Activated CD8-positive, alpha-beta T cell treated with anti-CD3 and anti-CD28 coated beads, Interleukin-2, amount 10 ng/mL, durations not matched to agents 7 days and 5 days (primary cell): ENCODE results near the gene GRIA1. TPM values are rescaled to one million over a fixed set of nuclear protein-coding genes. Genes with fewer than 3 reads are reported as not detected.

ENCODE experiments used
- ATAC-seq: fragments of 150-1000 bp; cut with Tn5 transposase; one replicate; pipeline ENCODE4 v1.10.0; 2021; ENCODE audit warnings: moderate library complexity
- CTCF ChIA-PET: fragments of 350-600 bp; sonication (Branson Sonifier 250); formaldehyde crosslinking; loops from one replicate; lab custom pipeline; 2021; ENCODE audit warnings: antibody characterized with exemption; lab: Charles Lee
- POLR2A ChIA-PET: fragments of 350-600 bp; sonication (Branson Sonifier 250); formaldehyde crosslinking; loops from one replicate; lab custom pipeline; 2021; ENCODE audit warnings: antibody characterized with exemption; lab: Charles Lee
- DNase-seq: peaks from one replicate; pipeline ENCODE4 v3.0.0-alpha.2; 2020
- H3K27ac Mint-ChIP-seq: one replicate; pipeline ENCODE4 v1.8.0; 2021; ENCODE audit warnings: mild to moderate bottlenecking, mixed read lengths
- H3K27me3 Mint-ChIP-seq: one replicate; pipeline ENCODE4 v1.8.0; 2021; ENCODE audit warnings: low read depth, mixed read lengths
- H3K36me3 Mint-ChIP-seq: one replicate; pipeline ENCODE4 v1.8.0; 2021; ENCODE audit warnings: low read depth, mixed read lengths
- H3K4me1 Mint-ChIP-seq: one replicate; pipeline ENCODE4 v1.8.0; 2021; ENCODE audit warnings: low read depth, mixed read lengths
- H3K4me3 Mint-ChIP-seq: one replicate; pipeline ENCODE4 v1.8.0; 2021; ENCODE audit warnings: mild to moderate bottlenecking, mixed read lengths
- H3K9me3 Mint-ChIP-seq: one replicate; pipeline ENCODE4 v1.8.0; 2022; ENCODE audit warnings: mixed read lengths; ENCODE audit not compliant: insufficient read depth
- total RNA-seq, 2 experiments: library from RNA; stranded (reverse); gene quantifications; one replicate each; pipeline ENCODE4 v1.2.3, GENCODE V29; 2021

Gene GRIA1
- total RNA-seq, 2 experiments from 2014 or later, result not detected

- Mint-ChIP-seq H3K27me3 (no peaks in the 10 kb centered on the region), H3K9me3 (no peaks in the 10 kb centered on the region), H3K27ac (no peak overlapping the region), H3K4me3 (no peak overlapping the region), H3K4me1 (no peaks in the 10 kb centered on the region), H3K36me3 (no peaks in the 10 kb centered on the region)
- ChIA-PET CTCF (no interaction called here), POLR2A (no interaction called here)
- no peak for ATAC-seq
- no peak for DNase-seq
Measured at GRCh38 chr5:153470736-153471135, 19.7 kb upstream of the GRIA1 start.

- Mint-ChIP-seq H3K27me3 (no peaks in the 10 kb centered on the region), H3K9me3 (no peaks in the 10 kb centered on the region), H3K27ac (no peak overlapping the region), H3K4me3 (no peak overlapping the region), H3K4me1 (no peaks in the 10 kb centered on the region), H3K36me3 (no peaks in the 10 kb centered on the region)
- POLR2A ChIA-PET, result no interaction called here
- no peak for ATAC-seq
- DNase-seq, result no peak
- CTCF ChIA-PET, result no interaction called here
Measured at GRCh38 chr5:153476767-153477166, 13.7 kb upstream of the GRIA1 start.

GRCh38 chr5:153480401-153480800 lies 10.1 kb upstream of the GRIA1 start:
- no peak overlapping the region for H3K4me3 Mint-ChIP-seq
- no peaks in the 10 kb centered on the region for H3K36me3 Mint-ChIP-seq
- POLR2A ChIA-PET, result no interaction called here
- DNase-seq (no peak), ATAC-seq (no peak)
- no peaks in the 10 kb centered on the region for H3K27me3 Mint-ChIP-seq
- H3K27ac Mint-ChIP-seq, result no peak overlapping the region
- H3K4me1 Mint-ChIP-seq, result no peaks in the 10 kb centered on the region
- CTCF ChIA-PET, result no interaction called here
- no peaks in the 10 kb centered on the region for H3K9me3 Mint-ChIP-seq

DNA sequence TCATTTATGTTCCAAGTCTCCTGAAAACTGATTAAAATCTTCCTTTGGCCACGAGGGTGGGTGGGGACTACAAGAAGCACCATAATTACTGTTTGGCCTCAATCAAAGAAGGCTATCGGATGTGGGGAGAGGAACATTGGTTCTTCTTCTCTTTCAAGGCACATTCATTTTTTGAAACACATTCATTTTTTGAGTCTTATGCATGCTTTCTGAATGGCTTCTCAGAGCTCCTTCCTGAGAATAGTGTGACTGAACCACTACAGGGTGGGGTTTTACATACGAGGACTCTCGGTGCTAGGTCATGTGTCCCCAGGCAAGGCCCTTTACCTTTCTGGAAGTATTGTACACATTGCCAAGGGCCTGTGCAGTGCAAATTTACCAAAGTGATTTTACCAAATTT lies 7.0 kb upstream of the GRIA1 start:
- Mint-ChIP-seq H3K9me3 (no peaks in the 10 kb centered on the region), H3K27me3 (no peaks in the 10 kb centered on the region), H3K4me3 (no peak overlapping the region), H3K36me3 (no peaks in the 10 kb centered on the region), H3K27ac (no peak overlapping the region), H3K4me1 (no peaks in the 10 kb centered on the region)
- ChIA-PET POLR2A (no interaction called here), CTCF (no interaction called here)
- ATAC-seq, result no peak
- no peak for DNase-seq

- Mint-ChIP-seq H3K4me1 (no peaks in the 10 kb centered on the region), H3K27ac (no peak overlapping the region), H3K9me3 (no peaks in the 10 kb centered on the region), H3K4me3 (no peak overlapping the region), H3K27me3 (peaks cover 5% of the 10 kb centered on the region), H3K36me3 (no peaks in the 10 kb centered on the region)
- ChIA-PET POLR2A (no interaction called here), CTCF (no interaction called here)
- ATAC-seq (no peak), DNase-seq (no peak)
Measured at GRCh38 chr5:153485641-153486040, 4.8 kb upstream of the GRIA1 start.

DNA sequence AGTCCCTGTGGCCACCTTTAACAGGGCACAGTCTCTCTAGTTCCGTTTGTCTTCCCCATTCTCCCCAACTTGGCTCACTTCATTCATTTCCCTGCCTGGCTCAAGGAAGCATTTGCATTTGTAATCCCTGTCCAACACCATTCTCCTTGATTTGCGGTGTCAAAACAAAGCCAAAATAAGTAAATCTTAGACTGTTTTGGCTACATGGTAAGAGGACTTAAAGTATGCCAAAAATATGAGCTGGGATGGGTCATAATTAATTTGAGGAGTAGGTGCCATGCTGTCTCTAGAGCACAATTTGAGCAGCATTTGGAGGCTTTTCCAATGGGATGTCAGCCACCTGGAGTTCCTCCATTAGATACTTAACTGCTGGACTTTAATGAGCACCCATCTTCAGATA lies 3.7 kb upstream of the GRIA1 start:
- no peak for DNase-seq
- Mint-ChIP-seq H3K4me1 (no peaks in the 10 kb centered on the region), H3K36me3 (no peaks in the 10 kb centered on the region), H3K27me3 (peaks cover 15% of the 10 kb centered on the region), H3K27ac (no peak overlapping the region), H3K9me3 (no peaks in the 10 kb centered on the region), H3K4me3 (no peak overlapping the region)
- ChIA-PET CTCF (no interaction called here), POLR2A (no interaction called here)
- ATAC-seq, result no peak

DNA sequence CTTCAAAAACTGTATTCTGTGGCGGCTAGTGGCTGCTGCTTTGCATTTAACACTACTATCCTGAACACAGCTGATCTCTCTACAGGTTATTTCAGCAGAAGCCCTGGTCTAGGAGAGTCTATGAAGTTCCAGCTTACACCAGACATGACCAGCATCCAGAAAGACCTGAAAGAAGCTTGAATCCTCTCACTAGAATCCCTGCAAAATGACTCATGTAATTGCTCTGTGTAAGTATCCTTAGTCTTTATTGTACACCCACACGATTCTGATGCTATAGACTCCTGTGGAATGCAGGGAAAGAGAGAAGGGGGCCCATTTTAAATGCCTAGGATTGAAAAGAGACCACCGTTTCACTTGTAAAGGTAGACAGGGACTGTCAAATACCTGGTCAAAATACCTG lies 859 bp upstream of the GRIA1 start:
- Mint-ChIP-seq H3K9me3 (no peaks in the 10 kb centered on the region), H3K4me1 (no peaks in the 10 kb centered on the region), H3K27me3 (peaks cover 21% of the 10 kb centered on the region), H3K4me3 (no peak overlapping the region), H3K36me3 (no peaks in the 10 kb centered on the region), H3K27ac (no peak overlapping the region)
- ATAC-seq (no peak), DNase-seq (no peak)
- ChIA-PET CTCF (no interaction called here), POLR2A (no interaction called here)

DNA sequence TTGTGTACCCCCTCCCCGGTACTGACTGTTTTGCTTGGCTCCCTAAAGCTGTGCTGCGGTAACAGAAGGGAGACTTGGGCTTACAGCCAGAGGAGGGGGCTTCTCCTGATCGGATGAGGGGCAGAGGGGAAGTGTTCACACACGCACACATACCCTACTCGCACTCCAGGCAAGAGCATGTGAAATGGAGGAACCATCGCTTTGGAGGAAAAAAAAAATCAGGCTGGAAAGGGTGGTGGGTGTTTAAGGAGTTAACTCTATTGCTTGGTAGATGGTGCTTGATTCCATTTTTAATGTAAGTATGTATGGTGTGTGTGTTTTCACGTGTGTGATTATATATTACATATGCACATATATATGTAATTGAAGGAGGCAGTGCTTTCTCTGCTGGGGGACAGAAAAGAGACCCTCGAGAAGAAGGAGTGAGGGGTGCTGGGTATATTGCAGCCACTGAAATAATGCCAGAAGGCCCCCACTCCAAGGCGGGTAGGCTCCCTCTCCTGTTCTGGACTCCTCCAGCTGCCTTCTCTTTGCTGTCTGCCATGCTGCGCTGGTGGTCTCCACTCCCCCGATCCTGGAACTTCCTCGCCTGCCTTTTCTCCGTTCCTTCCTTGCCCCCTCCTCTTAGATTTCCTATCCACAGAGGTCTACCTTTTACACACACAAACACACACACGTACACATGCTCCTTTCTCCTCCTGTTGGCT lies 721 bp downstream of the GRIA1 start:
- peaks cover 21% of the 10 kb centered on the region for H3K27me3 Mint-ChIP-seq
- no peak for DNase-seq
- ChIA-PET POLR2A (no interaction called here), CTCF (no interaction called here)
- H3K9me3 Mint-ChIP-seq, result no peaks in the 10 kb centered on the region
- no peaks in the 10 kb centered on the region for H3K4me1 Mint-ChIP-seq
- ATAC-seq, result no peak
- H3K27ac Mint-ChIP-seq, result no peak overlapping the region
- no peaks in the 10 kb centered on the region for H3K36me3 Mint-ChIP-seq
- no peak overlapping the region for H3K4me3 Mint-ChIP-seq

GRCh38 chr5:153491856-153492255 lies 1.4 kb downstream of the GRIA1 start:
- ATAC-seq (no peak), DNase-seq (no peak)
- ChIA-PET POLR2A (no interaction called here), CTCF (no interaction called here)
- Mint-ChIP-seq H3K4me1 (no peaks in the 10 kb centered on the region), H3K36me3 (no peaks in the 10 kb centered on the region), H3K27me3 (peaks cover 21% of the 10 kb centered on the region), H3K27ac (no peak overlapping the region), H3K9me3 (no peaks in the 10 kb centered on the region), H3K4me3 (no peak overlapping the region)

GRCh38 chr5:153496835-153497234 lies 6.4 kb downstream of the GRIA1 start:
- peaks cover 6% of the 10 kb centered on the region for H3K27me3 Mint-ChIP-seq
- POLR2A ChIA-PET, result no interaction called here
- ATAC-seq (no peak), DNase-seq (no peak)
- H3K4me3 Mint-ChIP-seq, result no peak overlapping the region
- H3K36me3 Mint-ChIP-seq, result no peaks in the 10 kb centered on the region
- H3K9me3 Mint-ChIP-seq, result no peaks in the 10 kb centered on the region
- H3K27ac Mint-ChIP-seq, result no peak overlapping the region
- CTCF ChIA-PET, result interaction anchor here (1.2 kb wide), 1 partner anchor 468 kb away, joined by 7 read pairs; no protein-coding TSS in a partner anchor
- no peaks in the 10 kb centered on the region for H3K4me1 Mint-ChIP-seq

GRCh38 chr5:153498516-153498915 lies 8.0 kb downstream of the GRIA1 start:
- no peak for DNase-seq
- POLR2A ChIA-PET, result no interaction called here
- Mint-ChIP-seq H3K27me3 (no peaks in the 10 kb centered on the region), H3K4me3 (no peak overlapping the region), H3K9me3 (no peaks in the 10 kb centered on the region), H3K4me1 (no peaks in the 10 kb centered on the region), H3K27ac (no peak overlapping the region), H3K36me3 (no peaks in the 10 kb centered on the region)
- no peak for ATAC-seq
- CTCF ChIA-PET, result no interaction called here

- Mint-ChIP-seq H3K4me1 (no peaks in the 10 kb centered on the region), H3K4me3 (no peak overlapping the region), H3K36me3 (no peaks in the 10 kb centered on the region), H3K27me3 (no peaks in the 10 kb centered on the region), H3K27ac (no peak overlapping the region), H3K9me3 (no peaks in the 10 kb centered on the region)
- no peak for ATAC-seq
- ChIA-PET CTCF (no interaction called here), POLR2A (no interaction called here)
- DNase-seq, result no peak
Measured at GRCh38 chr5:153500178-153500577, 9.7 kb downstream of the GRIA1 start.

DNA sequence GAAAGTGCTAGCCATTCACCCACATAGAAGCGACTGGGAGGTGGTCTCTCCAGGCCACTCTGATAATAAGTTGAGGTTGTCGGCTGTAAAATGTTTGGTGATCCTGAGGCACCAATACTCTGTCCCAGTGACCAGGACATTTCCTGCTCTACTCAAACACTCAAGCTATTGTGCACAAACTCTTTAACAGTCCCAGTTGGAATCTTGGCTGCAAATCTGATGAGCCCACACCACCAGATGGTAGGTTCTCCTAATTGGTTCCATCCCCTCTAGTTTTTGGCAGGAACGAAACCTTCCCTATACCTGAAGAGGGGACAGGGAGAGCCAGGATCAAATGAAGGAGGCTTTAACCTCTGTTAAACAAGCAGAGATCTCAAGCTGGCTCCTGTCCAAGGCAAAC lies 14.3 kb downstream of the GRIA1 start:
- Mint-ChIP-seq H3K36me3 (no peaks in the 10 kb centered on the region), H3K4me1 (no peaks in the 10 kb centered on the region), H3K9me3 (no peaks in the 10 kb centered on the region), H3K27ac (no peak overlapping the region), H3K27me3 (peaks cover 2% of the 10 kb centered on the region), H3K4me3 (no peak overlapping the region)
- POLR2A ChIA-PET, result no interaction called here
- DNase-seq (no peak), ATAC-seq (no peak)
- CTCF ChIA-PET, result no interaction called here
